PC-3 (cell line): ENCODE data around the gene TMUB1. TPM values are rescaled to one million over a fixed set of nuclear protein-coding genes. Genes with fewer than 3 reads are reported as not detected.

ENCODE experiments used
- ATAC-seq: fragments of 200-7000 bp; cut with Tn5 transposase; 2 replicates; pipeline ENCODE4 v1.9.1; 2020; ENCODE audit warnings: mild to moderate bottlenecking, moderate library complexity
- BruUV-seq: library from RNA; stranded (reverse); fragments of 400-500 nt; replicated peaks from 2 replicates; lab custom pipeline; 2021; lab: Mats Ljungman, UMichigan
- CTCF ChIA-PET: fragments of 300-600 bp; sonication (Branson Sonifier 250); formaldehyde crosslinking; loops from one replicate; lab custom pipeline; 2022; ENCODE audit warnings: antibody characterized with exemption; lab: Charles Lee
- POLR2A ChIA-PET: fragments of 300-600 bp; sonication (Branson Sonifier 250); formaldehyde crosslinking; loops from one replicate; lab custom pipeline; 2022; ENCODE audit warnings: antibody characterized with exemption; ENCODE audit not compliant: unreplicated experiment; lab: Charles Lee
- DNase-seq: peaks from one replicate; pipeline ENCODE4 v3.0.0-alpha.2; 2015
- H2AFZ ChIP-seq: fragments of 300-600 bp; sonication (generic); 2 replicates; pipeline ENCODE4 v1.6.0; 2016; ENCODE audit warnings: antibody characterized with exemption, low read length
- H3F3A ChIP-seq: fragments of 300-600 bp; sonication (generic); one replicate; pipeline ENCODE4 v1.6.0; 2017; ENCODE audit warnings: antibody characterized with exemption, low read length, control low read depth, mild to moderate bottlenecking; ENCODE audit not compliant: unreplicated experiment
- H3K27ac ChIP-seq: fragments of 300-600 bp; sonication (generic); 2 replicates; pipeline ENCODE4 v1.5.1; 2016; ENCODE audit warnings: mild to moderate bottlenecking, low read length
- H3K27me3 ChIP-seq: fragments of 300-600 bp; sonication (generic); 2 replicates; pipeline ENCODE4 v1.6.1; 2016; ENCODE audit warnings: low read length, mixed read lengths
- H3K36me3 ChIP-seq: fragments of 300-600 bp; sonication (generic); 2 replicates; pipeline ENCODE4 v1.6.1; 2016; ENCODE audit warnings: low read depth, mixed run types, low read length, mixed read lengths
- H3K4me1 ChIP-seq: fragments of 300-600 bp; sonication (generic); 2 replicates; pipeline ENCODE4 v1.5.1; 2016; ENCODE audit warnings: low read length; ENCODE audit not compliant: insufficient read depth
- H3K4me2 ChIP-seq: fragments of 300-600 bp; sonication (generic); 2 replicates; pipeline ENCODE4 v1.6.0; 2016; ENCODE audit warnings: low read length
- H3K4me3 ChIP-seq: fragments of 300-600 bp; sonication (generic); 2 replicates; pipeline ENCODE4 v1.5.1; 2016; ENCODE audit warnings: mild to moderate bottlenecking, low read length, mixed read lengths
- H3K79me2 ChIP-seq: fragments of 300-600 bp; sonication (generic); 2 replicates; pipeline ENCODE4 v1.6.1; 2017; ENCODE audit warnings: low read length, mixed read lengths
- H3K9ac ChIP-seq: fragments of 300-600 bp; sonication (generic); 2 replicates; pipeline ENCODE4 v1.6.0; 2016; ENCODE audit warnings: mild to moderate bottlenecking, low read length
- H3K9me2 ChIP-seq: fragments of 300-600 bp; sonication (generic); replicated peaks from 2 replicates; pipeline ENCODE4 v1.6.1; 2016; ENCODE audit warnings: mixed run types, low read length, mixed read lengths
- H3K9me3 ChIP-seq: fragments of 300-600 bp; sonication (generic); 2 replicates; pipeline ENCODE4 v1.6.1; 2016; ENCODE audit warnings: low read length, mixed read lengths
- H4K20me1 ChIP-seq: fragments of 300-600 bp; sonication (generic); 2 replicates; pipeline ENCODE4 v1.6.1; 2016; ENCODE audit warnings: low read length, mixed read lengths
- EZH2 ChIP-seq: fragments of 300-600 bp; sonication (generic); IDR thresholded peaks from one replicate; pipeline ENCODE4 v1.6.1; 2017; ENCODE audit warnings: antibody characterized with exemption, mild to moderate bottlenecking, low read length; ENCODE audit not compliant: unreplicated experiment
- EZH2phosphoT487 ChIP-seq: fragments of 300-600 bp; sonication (generic); IDR thresholded peaks from 2 replicates; pipeline ENCODE4 v1.6.1; 2018; ENCODE audit warnings: mild to moderate bottlenecking, antibody characterized with exemption, low read length, borderline replicate concordance
- intact Hi-C: fragments of 100-400 bp; cut with micrococcal nuclease; formaldehyde crosslinking; loops from 2 replicates; pipeline ENCODE4 v1.9.0; 2023
- total RNA-seq: library from RNA; depleted of rRNA; stranded (reverse); fragments of >200 nt; gene quantifications from 2 replicates; pipeline ENCODE4 v1.2.3, GENCODE V29; 2014
- TF ChIP-seq, protein P1 (sequence below): fragments of 300-600 bp; sonication (generic); conservative IDR thresholded peaks from 2 replicates; pipeline ENCODE4 v1.5.1; 2017; ENCODE audit warnings: antibody characterized with exemption, low read depth, mild to moderate bottlenecking, low read length

Gene TMUB1
- total RNA-seq, 1 experiment from 2014 or later, result 52.1 TPM

DNA sequence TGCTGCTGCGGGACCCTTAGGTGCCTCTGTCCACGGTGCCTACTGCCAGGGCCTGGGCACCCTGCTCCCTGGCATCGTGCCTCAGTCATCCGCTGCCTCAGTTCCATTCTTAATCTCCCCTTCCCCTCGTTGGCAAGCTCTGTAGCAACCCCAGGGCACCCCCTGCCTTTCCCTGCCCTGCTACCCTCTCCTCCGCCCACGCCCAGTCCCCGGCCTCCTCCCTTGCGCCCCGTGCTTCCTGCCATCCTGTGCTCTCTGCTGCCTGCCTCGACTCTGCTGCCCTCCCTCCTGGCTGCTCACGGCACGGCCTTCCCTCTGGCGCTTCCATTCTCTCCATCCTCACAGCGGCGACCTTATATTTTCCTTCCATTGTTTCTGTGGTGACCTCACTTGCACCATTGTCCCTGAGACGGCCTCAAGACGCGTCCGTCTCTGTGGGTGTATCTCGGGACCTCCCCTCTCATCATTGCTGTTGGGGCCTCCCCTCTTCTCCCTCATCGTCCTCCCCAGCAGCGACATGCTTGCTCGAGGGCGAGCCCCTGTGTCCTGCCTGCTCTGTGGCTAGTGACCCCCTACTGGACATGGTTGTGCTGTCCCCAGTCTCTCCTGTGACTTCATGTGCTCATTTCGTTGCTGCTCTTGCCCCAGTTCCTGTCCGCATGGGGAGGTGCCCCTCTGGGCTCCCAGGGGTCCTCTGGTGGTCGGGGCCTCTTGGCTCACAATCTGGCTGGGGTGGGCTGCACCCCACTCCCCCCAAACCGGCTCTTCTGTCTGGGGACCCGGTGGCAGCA is 38.3 kb upstream of the TMUB1 start:
- DNase-seq (no peak), ATAC-seq (no peak)
- no peak overlapping the region for H3K27ac ChIP-seq
- 0 out of 2 replicates have a peak, but pooled peaks cover under 1% of the 10 kb centered on the region for H4K20me1 ChIP-seq
- H3K9me2 ChIP-seq, result no peaks in the 10 kb centered on the region
- ChIA-PET POLR2A (no interaction called here), CTCF (no interaction called here)
- H3K79me2 ChIP-seq, result peaks cover 9% of the 10 kb centered on the region
- BruUV-seq, result no TSS peak
- no peak overlapping the region for H3K9ac ChIP-seq
- H3K9me3 ChIP-seq, result no peaks in the 10 kb centered on the region
- H3F3A ChIP-seq, result no peaks in the 10 kb centered on the region
- no peaks in the 10 kb centered on the region for H3K27me3 ChIP-seq
- no peaks in the 10 kb centered on the region for H3K4me1 ChIP-seq
- H2AFZ ChIP-seq, result no peak overlapping the region
- TF ChIP-seq, protein P1, sequence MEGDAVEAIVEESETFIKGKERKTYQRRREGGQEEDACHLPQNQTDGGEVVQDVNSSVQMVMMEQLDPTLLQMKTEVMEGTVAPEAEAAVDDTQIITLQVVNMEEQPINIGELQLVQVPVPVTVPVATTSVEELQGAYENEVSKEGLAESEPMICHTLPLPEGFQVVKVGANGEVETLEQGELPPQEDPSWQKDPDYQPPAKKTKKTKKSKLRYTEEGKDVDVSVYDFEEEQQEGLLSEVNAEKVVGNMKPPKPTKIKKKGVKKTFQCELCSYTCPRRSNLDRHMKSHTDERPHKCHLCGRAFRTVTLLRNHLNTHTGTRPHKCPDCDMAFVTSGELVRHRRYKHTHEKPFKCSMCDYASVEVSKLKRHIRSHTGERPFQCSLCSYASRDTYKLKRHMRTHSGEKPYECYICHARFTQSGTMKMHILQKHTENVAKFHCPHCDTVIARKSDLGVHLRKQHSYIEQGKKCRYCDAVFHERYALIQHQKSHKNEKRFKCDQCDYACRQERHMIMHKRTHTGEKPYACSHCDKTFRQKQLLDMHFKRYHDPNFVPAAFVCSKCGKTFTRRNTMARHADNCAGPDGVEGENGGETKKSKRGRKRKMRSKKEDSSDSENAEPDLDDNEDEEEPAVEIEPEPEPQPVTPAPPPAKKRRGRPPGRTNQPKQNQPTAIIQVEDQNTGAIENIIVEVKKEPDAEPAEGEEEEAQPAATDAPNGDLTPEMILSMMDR, result no peak
- no peak for TF ChIP-seq EZH2
- no peak for TF ChIP-seq EZH2phosphoT487
- no peak overlapping the region for H3K4me3 ChIP-seq
- intact Hi-C loops, result no loop called here
- peaks cover 11% of the 10 kb centered on the region for H3K36me3 ChIP-seq
- H3K4me2 ChIP-seq, result no peak overlapping the region

DNA sequence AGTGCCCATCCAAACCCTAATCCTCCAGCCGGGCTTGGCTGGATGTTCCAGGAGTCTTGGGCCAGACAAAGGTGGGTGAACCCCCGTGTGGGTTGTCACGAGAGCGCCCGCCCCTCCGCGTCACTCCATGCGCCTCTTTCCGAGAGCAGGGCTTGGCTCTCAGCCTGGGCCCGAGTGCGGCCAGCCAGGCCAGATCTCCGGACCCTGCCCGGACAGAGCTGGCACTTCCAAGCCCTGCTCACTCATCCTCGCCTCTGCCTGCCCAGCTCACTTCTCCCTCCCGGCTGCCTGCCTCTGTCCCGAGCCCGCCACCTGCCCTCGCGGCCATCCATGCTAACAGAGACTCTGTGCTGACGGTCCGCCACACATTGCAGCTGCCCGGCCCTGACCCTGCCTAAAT is 37.6 kb upstream of the TMUB1 start:
- Histone ChIP-seq H3K4me2 (no peak overlapping the region), H3K36me3 (peaks cover 11% of the 10 kb centered on the region), H3K27me3 (no peaks in the 10 kb centered on the region), H3K4me3 (no peak overlapping the region), H3K79me2 (peaks cover 15% of the 10 kb centered on the region), H3K9ac (no peak overlapping the region), H3K4me1 (peaks cover 6% of the 10 kb centered on the region), H3F3A (no peaks in the 10 kb centered on the region), H4K20me1 (peaks cover 7% of the 10 kb centered on the region; the same call in 1 of the 2 replicates), H2AFZ (no peak overlapping the region), H3K9me2 (no peaks in the 10 kb centered on the region), H3K27ac (no peak overlapping the region), H3K9me3 (no peaks in the 10 kb centered on the region)
- TF ChIP-seq, protein P1, result no peak
- no peak for TF ChIP-seq EZH2phosphoT487
- no peak for TF ChIP-seq EZH2
- ChIA-PET CTCF (no interaction called here), POLR2A (no interaction called here)
- BruUV-seq, result no TSS peak
- intact Hi-C loops, result no loop called here
- ATAC-seq, result no peak
- DNase-seq, result no peak

DNA sequence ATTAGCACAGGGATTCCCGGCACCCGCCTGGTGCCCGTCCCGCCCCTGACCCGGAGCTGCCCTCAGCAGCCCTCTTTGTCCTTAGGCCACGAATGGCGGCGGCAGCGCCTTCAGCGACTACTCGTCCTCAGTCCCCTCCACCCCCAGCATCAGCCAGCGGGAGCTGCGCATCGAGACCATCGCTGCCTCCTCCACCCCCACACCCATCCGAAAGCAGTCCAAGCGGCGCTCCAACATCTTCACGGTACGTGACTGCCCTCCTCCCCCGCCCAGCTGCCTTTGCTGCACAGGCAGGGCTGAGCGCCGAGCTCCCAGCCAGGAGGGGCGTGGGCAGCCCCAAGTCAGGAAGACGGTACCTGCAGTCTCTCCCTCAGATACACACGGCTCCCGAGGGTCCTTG is 36.6 kb upstream of the TMUB1 start:
- DNase-seq, result no peak
- ATAC-seq, result no peak
- H3K27ac ChIP-seq, result no peak overlapping the region
- no peaks in the 10 kb centered on the region for H3K9me3 ChIP-seq
- POLR2A ChIA-PET, result no interaction called here
- CTCF ChIA-PET, result no interaction called here
- H4K20me1 ChIP-seq, result peaks cover 11% of the 10 kb centered on the region; the same call in 1 of the 2 replicates
- no peaks in the 10 kb centered on the region for H3F3A ChIP-seq
- no peak overlapping the region for H3K9ac ChIP-seq
- H3K79me2 ChIP-seq, result peaks cover 20% of the 10 kb centered on the region
- no peak overlapping the region for H3K4me3 ChIP-seq
- H3K9me2 ChIP-seq, result no peaks in the 10 kb centered on the region
- no peak overlapping the region for H2AFZ ChIP-seq
- no TSS peak for BruUV-seq
- TF ChIP-seq EZH2phosphoT487 (no peak), EZH2 (no peak)
- TF ChIP-seq, protein P1, result no peak
- no peak overlapping the region for H3K4me2 ChIP-seq
- H3K4me1 ChIP-seq, result peaks cover 11% of the 10 kb centered on the region
- H3K27me3 ChIP-seq, result no peaks in the 10 kb centered on the region
- H3K36me3 ChIP-seq, result peaks cover 7% of the 10 kb centered on the region
- intact Hi-C loops, result loop anchor here (10.0 kb wide), 1 partner anchor 145 kb away; the partner anchor contains the start of gene KCNH2
